GM19395 (cell line): Measurements from ENCODE around the gene SCAMP3.

Experiments used
- ATAC-seq: cut with Tn5 transposase; IDR thresholded peaks from one replicate; pipeline ENCODE4 v1.9.1; 2021; ENCODE audit warnings: mild to moderate bottlenecking, moderate library complexity; ENCODE audit not compliant: unreplicated experiment

SCAMP3 gene

DNA sequence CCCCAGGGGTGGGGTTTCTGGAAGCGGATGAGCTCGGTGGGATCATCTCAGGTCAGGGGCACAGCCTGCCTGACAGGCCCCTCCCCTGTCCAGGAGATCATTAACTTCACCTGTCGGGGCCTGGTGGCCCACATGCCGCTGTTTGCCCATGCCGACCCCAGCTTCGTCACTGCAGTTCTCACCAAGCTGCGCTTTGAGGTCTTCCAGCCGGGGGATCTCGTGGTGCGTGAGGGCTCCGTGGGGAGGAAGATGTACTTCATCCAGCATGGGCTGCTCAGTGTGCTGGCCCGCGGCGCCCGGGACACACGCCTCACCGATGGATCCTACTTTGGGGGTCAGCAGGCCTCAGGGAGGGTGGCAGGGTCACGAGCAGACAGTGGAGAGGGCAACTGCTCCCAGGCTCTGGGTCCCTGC, 23.5 kb upstream of the SCAMP3 start:
- ATAC-seq, result no peak

DNA sequence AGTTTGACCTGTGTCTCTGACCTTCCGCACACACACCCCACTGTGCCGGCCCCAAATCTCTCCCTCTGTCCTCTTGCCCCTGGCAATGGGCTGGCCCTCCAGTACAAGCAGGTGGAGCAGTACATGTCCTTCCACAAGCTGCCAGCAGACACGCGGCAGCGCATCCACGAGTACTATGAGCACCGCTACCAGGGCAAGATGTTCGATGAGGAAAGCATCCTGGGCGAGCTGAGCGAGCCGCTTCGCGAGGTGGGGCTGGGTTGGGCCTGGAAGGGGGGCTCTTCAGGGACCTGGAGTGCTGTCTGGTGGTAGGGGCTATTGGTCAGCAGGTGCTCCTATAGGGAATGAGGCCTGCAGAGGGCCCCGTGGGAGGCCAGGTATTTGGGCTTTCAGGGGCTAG, 22.9 kb upstream of the SCAMP3 start:
- ATAC-seq, result no peak

GRCh38 chr1:155284476-155284875, 22.3 kb upstream of the SCAMP3 start:
- no peak for ATAC-seq

DNA sequence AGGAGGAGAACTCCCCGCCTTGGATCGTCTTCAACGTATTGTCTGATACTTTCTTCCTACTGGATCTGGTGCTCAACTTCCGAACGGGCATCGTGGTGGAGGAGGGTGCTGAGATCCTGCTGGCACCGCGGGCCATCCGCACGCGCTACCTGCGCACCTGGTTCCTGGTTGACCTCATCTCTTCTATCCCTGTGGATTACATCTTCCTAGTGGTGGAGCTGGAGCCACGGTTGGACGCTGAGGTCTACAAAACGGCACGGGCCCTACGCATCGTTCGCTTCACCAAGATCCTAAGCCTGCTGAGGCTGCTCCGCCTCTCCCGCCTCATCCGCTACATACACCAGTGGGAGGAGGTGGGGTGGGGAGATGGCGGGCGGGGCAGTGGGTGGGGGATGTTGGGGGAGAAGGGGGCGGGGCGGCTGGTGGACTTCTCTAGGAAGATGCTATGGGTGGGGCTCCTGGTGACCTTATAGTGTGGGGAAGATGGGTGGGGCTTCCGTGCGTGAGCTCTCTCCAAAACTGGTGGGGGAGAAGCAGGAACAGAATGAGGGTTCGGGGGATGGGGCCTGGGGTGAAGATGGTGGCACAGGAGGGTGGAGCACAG, 20.4 kb upstream of the SCAMP3 start:
- no peak for ATAC-seq

DNA sequence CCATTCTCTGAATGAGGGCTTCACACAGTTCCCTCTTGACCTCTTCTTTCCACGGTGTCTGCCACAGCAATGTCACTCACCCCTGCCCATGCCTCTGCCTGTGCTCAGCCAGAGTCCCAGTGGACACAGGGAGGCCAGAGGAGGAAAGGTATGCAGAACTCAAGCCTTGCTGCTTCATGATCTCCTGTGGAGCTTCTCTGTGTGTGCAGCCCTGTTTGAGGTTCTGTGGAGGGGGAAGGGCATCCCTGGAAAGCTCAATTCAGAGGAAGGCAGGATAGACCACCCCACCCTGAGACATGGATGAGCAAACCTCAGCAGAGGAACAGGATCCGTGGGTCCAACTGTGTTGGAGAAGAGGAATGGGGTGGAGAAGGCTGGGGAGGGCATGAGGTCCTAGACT, 17.1 kb upstream of the SCAMP3 start:
- ATAC-seq, result no peak

- no peak for ATAC-seq
Observed at GRCh38 chr1:155278689-155279160, 16.6 kb upstream of the SCAMP3 start.

- ATAC-seq, result no peak
Observed at GRCh38 chr1:155277902-155278688, 15.9 kb upstream of the SCAMP3 start.

DNA sequence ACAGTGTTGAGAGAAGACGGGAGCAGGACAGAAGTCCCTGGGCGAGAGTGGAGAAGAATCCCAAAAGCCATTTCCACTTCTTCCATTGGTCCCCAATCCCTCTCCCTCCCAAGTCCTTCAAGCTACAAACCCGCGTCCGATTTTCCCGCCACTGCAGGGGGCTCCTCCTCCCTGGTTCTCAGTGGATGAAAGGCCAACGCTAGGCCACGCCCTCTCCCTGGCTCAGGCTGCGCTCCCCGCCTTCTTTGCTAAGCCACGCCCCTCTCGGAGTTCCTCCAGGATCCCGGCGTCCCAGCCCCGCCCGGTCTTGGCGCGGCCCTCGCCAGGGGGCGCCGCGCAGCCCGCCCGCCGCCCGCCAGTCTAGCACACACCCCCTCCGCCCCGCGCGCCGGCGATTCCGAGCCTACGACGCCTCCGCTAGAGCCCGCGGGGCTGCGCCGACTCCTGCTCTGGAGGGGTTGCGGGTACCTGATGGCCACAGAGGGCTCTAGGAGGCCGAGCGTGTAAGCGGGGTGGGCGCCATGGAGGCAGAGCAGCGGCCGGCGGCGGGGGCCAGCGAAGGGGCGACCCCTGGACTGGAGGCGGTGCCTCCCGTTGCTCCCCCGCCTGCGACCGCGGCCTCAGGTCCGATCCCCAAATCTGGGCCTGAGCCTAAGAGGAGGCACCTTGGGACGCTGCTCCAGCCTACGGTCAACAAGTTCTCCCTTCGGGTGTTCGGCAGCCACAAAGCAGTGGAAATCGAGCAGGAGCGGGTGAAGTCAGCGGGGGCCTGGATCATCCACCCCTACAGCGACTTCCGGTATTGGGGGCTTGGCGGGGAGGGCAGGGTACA, 15.1 kb upstream of the SCAMP3 start, which contains the start of gene HCN3:
Gene HCN3 (plus strand): TSS at position 394 of the 832 bp plus-strand sequence. CDS start 128 bp downstream, at position 522.
- ATAC-seq, result peak; percentile 64

DNA sequence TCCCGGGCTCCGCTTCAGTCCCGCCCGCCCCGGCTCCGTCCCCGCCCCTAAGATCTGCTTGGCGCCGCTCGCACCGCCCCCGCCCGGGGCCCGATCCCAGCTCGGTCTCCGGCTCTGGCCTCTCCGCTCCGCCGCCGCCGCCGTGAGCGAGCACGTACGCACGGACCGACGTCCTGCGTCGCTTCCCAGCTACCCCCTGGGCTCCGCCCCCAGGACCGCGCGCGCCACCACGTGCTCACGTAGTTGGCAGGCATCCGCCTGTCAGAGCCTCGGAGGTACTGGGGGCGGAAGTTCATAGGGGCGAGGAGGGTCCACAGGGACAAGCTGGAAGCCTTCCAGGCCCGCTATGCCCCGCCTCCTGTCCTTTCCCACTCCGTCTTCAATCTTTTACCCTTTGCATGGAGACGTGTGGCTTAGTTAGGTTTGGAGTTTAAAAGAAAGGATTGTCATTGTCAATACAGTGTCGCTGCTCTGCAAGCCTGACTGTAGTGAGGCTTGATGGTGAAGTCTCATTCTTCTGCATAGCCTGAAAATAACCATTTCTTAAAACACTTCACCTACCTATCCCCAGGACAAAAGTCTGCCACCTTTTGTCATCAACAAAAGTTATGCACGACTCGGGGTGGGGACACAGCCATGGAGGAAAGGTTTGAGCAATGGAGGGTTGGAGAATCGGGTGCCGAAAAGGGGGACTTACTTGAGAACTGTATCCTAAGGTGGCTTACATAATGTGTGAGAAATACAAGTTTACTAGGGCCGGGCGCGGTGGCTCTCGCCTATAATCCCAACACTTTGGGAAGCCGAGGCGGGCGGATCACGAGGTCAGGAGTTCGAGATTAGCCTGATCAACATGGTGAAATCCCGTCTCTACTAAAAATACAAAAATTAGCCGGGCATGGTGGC, 11.4 kb upstream of the SCAMP3 start, which contains the start of gene CLK2:
Gene CLK2 (minus strand): TSS at position 162 of the 903 bp plus-strand sequence. CDS start 2,527 bp downstream, outside the sequence.
- ATAC-seq, result peak; percentile 81

DNA sequence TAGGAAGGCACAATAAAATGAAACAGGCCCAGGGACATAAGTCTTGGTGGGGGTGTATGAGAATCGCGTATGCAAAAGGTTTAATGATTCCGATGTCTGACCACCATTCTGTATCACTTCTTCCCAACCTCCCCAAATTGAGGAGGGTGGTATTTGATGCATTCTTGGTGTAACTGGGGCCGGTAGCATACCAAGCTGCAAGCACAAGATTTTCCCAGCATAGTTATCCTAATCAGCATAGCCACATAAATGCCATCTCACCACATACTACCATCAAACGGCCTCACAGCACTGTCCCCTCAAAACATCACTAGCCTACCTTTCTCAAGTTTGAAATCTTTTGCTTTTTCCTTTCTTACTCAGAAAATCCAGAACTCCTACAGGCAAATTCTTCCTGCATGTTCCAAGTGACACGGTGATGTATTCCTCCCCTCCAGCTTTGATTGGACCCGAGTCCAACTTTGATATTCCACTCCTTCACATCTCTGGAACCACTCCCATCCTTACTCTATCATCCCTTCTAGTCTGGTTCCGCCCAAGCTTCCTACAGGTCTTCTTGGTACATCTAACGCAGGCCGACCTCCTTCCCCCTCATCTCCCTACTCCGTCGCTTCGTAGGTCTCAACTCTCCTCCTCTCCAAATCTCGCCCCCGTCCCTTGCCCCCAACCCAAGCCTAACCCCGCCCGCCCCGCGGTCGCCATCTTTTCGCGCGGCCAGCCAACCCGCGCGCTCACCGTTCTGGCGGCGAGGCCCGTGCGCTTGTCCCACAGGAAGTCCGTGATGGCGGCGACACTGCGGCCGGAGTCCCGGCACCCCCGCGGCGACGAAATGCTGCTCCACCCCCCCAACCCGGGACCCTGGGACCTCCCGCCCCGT, 10.5 kb upstream of the SCAMP3 start:
- ATAC-seq, result peak; percentile 32

GRCh38 chr1:155269381-155269780, 7.2 kb upstream of the SCAMP3 start:
- ATAC-seq, result no peak

DNA sequence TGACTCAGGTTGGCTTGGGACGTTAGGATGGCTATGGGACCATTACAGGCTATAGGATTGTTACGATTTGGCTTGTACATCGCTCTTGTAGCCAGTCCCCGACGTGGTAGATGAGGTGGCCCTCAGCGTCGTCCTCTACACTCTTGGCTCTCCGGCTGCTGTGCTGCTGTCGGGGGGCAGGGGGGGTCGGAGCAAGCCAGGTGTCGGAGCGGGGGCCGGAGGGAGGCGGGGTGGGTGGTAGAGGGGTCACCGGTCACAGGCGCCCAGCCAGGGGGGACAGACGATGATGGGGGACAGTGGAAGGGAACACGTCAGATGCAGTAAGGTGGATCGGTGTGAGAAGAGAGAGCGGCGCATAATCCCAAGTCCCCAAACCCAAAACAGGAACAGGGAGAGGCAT, 6.5 kb upstream of the SCAMP3 start:
- ATAC-seq, result no peak

- ATAC-seq, result no peak
Observed at GRCh38 chr1:155267373-155267772, 5.2 kb upstream of the SCAMP3 start.

DNA sequence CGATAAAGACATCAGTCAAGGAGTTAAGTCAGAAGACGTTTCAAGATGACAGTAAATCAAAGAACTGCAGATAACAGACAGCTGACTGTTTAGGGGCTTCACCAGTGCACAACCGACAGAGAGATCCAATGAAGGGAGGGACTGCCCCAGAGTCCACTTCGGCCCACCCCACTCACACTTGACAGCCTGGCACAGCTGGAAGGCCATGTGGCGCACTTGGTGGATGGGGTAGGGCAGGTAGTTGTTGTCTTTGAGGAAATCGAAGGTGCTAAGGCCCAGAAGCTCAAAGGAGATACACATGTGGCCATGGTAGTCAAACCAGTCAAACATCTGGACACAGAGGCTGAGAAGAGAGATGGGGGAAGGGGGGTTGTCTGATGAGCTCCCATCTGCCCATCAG, 4.4 kb upstream of the SCAMP3 start:
- ATAC-seq, result no peak

DNA sequence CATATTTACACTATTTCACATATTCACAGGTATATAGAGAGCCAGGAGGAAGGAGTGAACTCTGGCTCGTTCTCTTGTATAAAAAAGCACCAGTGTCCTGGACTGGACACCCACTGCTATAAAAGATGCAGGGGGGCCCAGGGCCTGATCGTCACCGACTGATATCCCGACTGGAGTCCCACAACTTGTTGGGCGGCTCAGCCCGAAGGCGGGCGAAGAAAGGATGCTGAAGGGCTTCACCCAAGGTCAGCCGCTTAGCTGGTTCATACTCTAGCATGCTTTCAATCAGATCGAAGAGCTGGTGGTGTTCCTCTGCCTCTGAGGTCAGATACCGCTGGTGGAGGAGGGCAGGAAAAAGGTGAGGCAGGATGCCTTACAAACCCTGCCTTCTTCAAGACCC, 907 bp upstream of the SCAMP3 start:
- ATAC-seq, result no peak

- peak; percentile 11 for ATAC-seq
Observed at GRCh38 chr1:155261493-155261851, 688 bp downstream of the SCAMP3 start.

DNA sequence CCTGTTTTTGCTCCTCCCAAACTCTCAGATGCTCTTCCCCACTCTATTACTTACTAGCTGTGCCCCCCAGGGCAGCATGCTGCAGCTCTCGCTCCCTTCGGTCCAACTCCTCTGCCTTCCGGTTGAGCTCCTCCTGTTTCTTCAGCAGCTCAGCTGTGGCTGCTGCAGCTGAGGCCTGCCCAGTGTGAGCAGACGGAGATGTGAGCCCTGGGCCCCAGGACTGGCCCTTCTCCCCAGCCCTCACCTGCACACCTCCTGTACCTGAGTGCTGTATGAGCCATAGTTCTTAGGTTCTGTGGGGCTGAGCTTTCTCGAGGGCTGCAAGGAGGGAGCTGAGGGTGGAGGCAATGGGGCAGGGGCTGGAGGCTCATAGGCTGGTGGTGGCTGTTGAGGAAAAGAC, 1.9 kb downstream of the SCAMP3 start:
- no peak for ATAC-seq

GRCh38 chr1:155256058-155256852, 5.9 kb downstream of the SCAMP3 start:
- ATAC-seq, result no peak
